KBM-7 (cell line): Measurements from ENCODE around the gene KIAA1191.
"Not testable (repeated sequence)": the region's sequence is repeated elsewhere in the genome, so short reads cannot be mapped to it uniquely, and the experiment has no call there.

Experiments
- DNase-seq: peaks from one replicate; pipeline ENCODE4 v3.0.0-alpha.2; 2015
- in situ Hi-C: fragments of 300-500 bp; cut with MboI; formaldehyde crosslinking; loops from 2 replicates; pipeline ENCODE4 v1.14.3; 2020; ENCODE audit warnings: low sequenced_read_pairs, low pct_unique_long_range_greater_than_20kb, mixed read lengths

KIAA1191 gene, protein sequence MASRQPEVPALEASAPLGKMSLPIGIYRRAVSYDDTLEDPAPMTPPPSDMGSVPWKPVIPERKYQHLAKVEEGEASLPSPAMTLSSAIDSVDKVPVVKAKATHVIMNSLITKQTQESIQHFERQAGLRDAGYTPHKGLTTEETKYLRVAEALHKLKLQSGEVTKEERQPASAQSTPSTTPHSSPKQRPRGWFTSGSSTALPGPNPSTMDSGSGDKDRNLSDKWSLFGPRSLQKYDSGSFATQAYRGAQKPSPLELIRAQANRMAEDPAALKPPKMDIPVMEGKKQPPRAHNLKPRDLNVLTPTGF

DNA sequence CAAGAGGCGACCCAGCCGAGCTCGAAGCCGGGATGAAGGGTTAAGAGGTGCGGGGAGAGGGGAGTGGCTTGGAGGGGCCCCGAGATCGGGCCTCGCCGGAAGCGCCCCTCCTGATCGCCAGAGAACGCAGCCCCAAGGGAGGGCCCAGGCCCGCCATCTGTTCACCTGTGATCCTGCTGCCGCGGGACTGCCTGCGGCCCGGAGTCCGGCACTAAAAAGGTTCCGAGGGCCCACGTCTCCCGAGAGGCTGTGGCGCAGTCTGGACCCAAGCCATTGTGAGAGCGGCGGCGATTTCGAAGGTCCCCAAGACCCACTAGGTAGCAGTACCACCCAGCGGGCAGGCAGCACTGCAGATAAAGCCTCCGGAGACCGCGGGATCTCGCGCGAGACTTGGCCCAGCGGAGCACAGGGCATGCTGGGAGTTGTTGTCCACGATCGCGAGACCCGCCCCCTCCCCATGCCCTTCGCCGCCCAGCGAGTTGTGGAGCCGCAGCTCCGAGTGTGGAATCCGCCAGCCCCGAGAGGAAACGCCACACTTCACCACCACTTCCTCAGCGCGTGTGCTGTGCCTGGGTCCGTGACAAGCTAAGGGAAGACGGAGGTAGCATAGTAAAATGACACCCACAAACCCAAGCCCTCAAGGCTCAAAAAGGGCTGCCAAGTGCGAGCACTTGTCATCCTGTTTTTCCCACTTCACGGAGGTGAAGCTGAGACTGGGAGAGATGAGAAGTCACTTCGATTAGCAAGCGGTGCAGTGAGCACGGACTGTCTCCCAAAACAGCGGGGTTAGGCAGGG is at the start of gene KIAA1191:
Gene KIAA1191 (minus strand): TSS at position 328 of the 796 bp plus-strand sequence. CDS start 2,256 bp downstream, outside the sequence.
- in situ Hi-C loops = no loop called here
- DNase-seq = peak; percentile 96

DNA sequence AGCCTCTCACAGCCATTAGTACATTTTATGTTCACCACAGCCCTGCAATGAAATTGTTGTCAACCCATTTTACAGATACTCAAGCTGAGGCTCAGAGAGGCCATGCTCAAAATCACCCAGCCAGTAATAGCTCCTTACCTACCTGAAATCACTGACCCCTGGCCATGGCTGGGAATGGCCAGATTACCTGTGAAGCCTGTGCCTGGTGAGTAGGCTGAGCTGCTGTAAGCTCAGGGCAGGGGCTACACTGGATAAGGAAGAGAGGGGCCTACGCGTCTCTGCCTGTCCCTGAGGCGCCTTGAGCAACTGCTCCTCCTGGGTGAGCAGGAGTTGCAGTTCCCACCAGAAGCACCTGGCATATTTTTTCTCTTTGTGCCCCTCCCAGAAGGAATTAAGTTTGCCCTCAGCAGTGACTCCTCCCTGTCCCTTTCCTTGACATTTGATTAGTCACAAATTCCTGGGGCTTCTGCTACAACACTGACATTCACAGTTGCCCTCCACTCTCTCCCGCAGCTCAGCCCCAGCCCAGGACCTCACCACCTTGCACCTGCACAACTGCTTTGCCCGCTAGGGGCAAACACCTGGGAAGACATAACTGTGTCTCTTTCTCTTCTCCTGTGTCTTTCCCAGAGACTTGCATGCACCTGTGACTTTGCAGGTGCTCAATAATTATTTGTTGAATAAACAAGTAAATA is 49.1 kb upstream of the KIAA1191 start:
- in situ Hi-C loops = no loop called here
- no peak for DNase-seq

GRCh38 chr5:176409765-176410164 is 48.2 kb upstream of the KIAA1191 start:
- in situ Hi-C loops = no loop called here
- no peak for DNase-seq

DNA sequence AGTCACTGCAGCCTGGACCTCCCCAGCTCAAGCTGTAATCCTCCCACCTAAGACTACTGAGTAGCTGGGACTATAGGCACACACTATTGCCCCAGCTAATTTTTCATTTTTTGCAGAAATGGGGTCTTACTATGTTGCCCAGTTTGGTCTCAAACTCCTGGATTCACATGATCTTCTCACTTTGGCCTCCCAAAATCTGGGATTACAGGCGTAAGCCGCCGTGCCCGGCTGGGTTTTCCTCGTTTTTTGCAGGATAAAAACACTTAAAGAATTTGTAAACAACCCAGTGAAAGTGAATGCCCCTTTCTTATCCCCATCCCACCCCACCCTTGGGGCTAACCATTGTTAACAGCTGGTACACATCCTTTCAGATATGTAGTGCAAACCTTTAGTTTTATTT is 47.0 kb upstream of the KIAA1191 start:
- in situ Hi-C loops = no loop called here

GRCh38 chr5:176408252-176408573 is 46.6 kb upstream of the KIAA1191 start:
- DNase-seq, in situ Hi-C loops: not testable (repeated sequence)

More for the DNA sequence above, 47.0 kb upstream of the KIAA1191 start:
- DNase-seq = no peak

- DNase-seq = no peak
- in situ Hi-C loops = no loop called here
Observed at GRCh38 chr5:176407456-176408251, 46.1 kb upstream of the KIAA1191 start.

DNA sequence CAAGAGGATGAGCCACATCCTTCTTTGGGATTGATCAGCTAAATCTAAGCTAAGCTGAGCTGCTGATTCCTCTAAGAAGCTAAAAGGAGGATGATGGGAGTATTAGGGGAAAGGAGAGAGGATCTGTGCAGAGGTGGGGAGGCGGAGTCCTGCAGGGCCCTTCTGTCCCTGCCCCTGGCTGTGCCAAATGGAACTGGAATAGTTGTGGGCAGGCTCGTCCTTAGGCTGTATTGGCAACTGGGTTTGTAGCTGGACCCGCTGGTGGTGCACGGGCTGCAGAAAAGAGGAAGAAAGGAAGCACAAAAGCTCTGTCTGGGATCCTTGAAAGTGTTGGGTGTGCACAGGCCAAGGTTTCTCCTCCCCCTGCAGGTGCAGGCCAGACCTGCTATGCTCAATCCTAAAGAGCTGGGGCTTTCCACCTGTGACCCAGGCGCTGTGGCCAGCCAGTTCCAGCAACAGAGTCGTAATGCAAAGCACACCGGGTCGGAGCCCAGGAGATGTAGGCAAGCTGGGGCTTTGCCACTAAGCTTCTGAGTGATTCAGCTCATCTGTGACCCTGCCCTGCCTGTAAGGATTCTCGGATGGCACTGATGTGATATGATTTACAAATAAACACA is 45.0 kb upstream of the KIAA1191 start:
- DNase-seq = no peak
- in situ Hi-C loops = no loop called here

DNA sequence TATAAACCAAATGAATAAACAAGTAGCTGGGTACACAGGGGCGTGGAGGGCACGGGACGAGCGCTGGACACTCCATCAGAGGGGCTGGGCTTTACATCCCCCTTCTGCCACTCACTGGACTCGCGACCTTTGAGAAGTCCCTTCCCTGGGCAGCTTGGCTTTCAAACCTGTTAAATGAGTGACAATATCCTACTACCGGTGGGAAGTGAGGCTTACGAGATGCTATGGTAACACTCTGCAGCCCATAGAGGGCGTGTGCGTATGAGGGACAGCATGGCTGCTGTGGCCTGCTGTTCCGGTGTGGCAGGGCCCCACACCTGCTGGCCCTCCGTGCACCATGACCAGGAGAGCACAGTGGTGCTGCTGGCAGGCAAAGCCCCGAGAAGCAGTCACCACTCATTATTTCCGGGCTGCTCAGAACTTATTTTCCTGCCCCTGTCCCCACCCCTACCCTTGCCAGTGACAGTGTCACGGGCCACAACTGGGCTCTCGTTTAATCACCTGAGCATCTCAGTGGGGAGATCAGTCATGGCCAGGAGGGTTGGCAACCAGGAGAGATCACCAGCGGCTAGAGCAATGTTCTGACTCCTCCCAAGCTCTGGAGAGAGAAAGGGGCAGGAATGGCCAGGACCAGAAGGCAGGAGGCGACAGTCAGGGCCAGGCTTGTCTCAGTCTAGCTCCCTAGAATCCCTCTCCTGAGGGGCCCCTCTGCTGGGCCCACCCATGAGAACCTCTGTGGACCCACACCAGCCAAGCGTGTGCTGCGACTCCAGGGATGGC is 44.3 kb upstream of the KIAA1191 start:
- in situ Hi-C loops = no loop called here
- no peak for DNase-seq

GRCh38 chr5:176401281-176402205 is 40.0 kb upstream of the KIAA1191 start:
- in situ Hi-C loops = no loop called here
- no peak for DNase-seq

DNA sequence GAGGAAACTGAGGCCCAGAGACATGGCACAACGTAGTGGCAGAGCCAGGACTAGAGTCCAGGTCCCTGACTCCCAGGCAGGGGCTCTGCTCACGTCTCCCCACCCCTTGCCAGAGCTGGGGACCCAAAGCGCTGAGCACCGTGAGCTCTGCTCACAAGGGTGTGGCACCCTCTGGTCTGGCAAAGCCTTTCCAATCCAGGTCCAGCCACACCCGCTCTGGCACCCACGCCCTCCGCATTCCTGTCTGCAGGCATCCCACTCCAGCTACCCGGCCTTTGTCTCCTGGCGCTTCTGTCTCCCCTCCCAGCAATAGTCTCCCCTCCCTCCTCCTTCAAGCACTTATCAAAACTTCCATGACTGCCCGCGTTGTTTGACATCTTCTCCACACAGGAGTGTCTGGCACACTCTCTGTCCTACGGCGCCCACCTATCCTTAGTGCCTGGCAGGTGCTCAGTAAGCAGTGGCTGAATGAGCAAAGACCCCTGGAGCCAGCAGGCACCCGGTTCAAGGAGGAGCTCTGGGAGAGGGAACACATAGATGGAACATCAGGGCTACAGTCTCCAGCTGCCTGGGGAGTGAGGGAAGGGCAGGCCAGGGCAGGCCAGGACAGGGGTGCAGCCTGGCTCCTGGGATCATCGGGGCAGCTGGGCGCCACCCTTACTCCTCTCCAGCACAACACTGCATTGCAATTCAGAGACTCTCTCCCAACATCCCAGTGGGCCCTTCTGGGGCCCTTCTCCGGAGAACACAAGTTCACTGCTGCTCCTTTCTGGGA is 39.0 kb upstream of the KIAA1191 start:
- in situ Hi-C loops = no loop called here
- DNase-seq = no peak

- in situ Hi-C loops = no loop called here
- DNase-seq = no peak
Observed at GRCh38 chr5:176397736-176398420, 36.3 kb upstream of the KIAA1191 start.

DNA sequence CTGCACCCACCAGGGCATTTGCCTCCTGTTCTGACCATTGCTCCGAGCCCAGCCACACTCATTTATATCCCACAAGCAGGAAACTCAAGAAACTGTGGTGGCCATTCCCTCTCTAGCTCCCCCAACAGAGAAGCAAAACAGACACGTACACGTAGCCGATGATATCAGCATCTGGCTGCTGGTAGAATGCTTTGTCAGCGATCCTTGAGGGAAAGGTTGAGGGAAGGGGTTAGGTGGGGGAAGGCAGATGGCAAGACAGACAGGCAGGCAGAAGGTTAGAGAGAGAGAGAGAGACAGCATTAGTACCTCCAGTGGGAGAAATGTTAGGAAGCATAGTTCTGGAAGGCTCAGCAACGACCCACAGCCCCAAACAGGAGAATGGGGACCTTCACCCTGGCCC is 34.8 kb upstream of the KIAA1191 start:
- in situ Hi-C loops = no loop called here

GRCh38 chr5:176394881-176395675 is 33.5 kb upstream of the KIAA1191 start:
- DNase-seq = no peak
- in situ Hi-C loops = no loop called here

More for the DNA sequence above, 34.8 kb upstream of the KIAA1191 start:
- DNase-seq = no peak

GRCh38 chr5:176394096-176394495 is 32.5 kb upstream of the KIAA1191 start:
- DNase-seq = no peak
- in situ Hi-C loops = no loop called here

- DNase-seq = no peak
- in situ Hi-C loops = no loop called here
Observed at GRCh38 chr5:176392526-176392925, 31.0 kb upstream of the KIAA1191 start.
